DOHH2 (cell line): Measurements from ENCODE around the gene ADGRL3.

Source experiments
- CTCF ChIP-seq: fragments of 200-600 bp; sonication (generic); IDR thresholded peaks from one replicate; pipeline ENCODE4 v1.5.1; 2014; ENCODE audit warnings: antibody characterized with exemption, mild to moderate bottlenecking, low read depth, low read length; ENCODE audit not compliant: poor library complexity, severe bottlenecking
- EZH2phosphoT487 ChIP-seq: fragments of 200-600 bp; sonication (generic); IDR thresholded peaks from 2 replicates; pipeline ENCODE4 v1.6.1; 2017; ENCODE audit warnings: borderline replicate concordance, mild to moderate bottlenecking, antibody characterized with exemption, low read length, moderate library complexity, mixed read lengths

DNA sequence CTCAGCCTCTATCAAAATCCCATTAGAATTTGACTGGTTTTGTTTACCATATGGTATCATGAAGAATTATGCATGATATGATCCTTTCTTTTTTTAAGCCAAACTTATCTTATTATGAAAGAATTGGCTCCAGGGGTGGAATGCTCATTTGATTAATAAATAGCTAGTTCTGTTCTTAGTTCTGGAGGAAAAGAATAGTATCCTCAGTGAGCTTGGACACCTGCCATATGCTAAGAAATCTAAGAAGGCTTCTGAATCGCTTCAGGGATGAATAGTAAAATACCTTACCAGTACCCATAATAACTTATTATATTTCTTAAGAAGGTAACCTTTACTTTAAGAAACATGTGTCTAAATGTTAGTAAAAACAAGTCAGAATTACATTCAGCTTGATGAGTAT, 803.6 kb downstream of the ADGRL3 start:
- TF ChIP-seq CTCF = no peak
- TF ChIP-seq EZH2phosphoT487 = no peak
